HEK293 (cell line): ENCODE results near the gene SPATA25.

ENCODE experiments used
- CTCF ChIP-seq: fragments of 450-650 bp; formaldehyde crosslinking; IDR thresholded peaks from 2 replicates; pipeline ENCODE4 v1.5.1; 2016; ENCODE audit warnings: missing biosample characterization, missing genetic modification characterization
- RBAK ChIP-seq: fragments of 450-650 bp; formaldehyde crosslinking; IDR thresholded peaks from 2 replicates; pipeline ENCODE4 v1.5.1; 2016; ENCODE audit warnings: missing biosample characterization, missing genetic modification characterization
- SP2 ChIP-seq: fragments of 450-650 bp; formaldehyde crosslinking; IDR thresholded peaks from 2 replicates; pipeline ENCODE4 v1.5.1; 2016; ENCODE audit warnings: missing biosample characterization, missing genetic modification characterization
- TRIM28 ChIP-seq: IDR thresholded peaks from 2 replicates; pipeline ENCODE4 v1.6.1; 2011; ENCODE audit warnings: low read length, control low read depth, borderline replicate concordance
- ZNF184 ChIP-seq: fragments of 450-650 bp; IDR thresholded peaks from 2 replicates; pipeline ENCODE4 v1.5.1; 2018; ENCODE audit warnings: missing biosample characterization, mild to moderate bottlenecking, missing genetic modification characterization
- ZNF24 ChIP-seq: fragments of 450-650 bp; formaldehyde crosslinking; IDR thresholded peaks from 2 replicates; pipeline ENCODE4 v1.5.1; 2016; ENCODE audit warnings: missing biosample characterization, missing genetic modification characterization
- ZNF266 ChIP-seq: fragments of 450-650 bp; formaldehyde crosslinking; IDR thresholded peaks from 2 replicates; pipeline ENCODE4 v1.5.1; 2016; ENCODE audit warnings: missing biosample characterization, missing genetic modification characterization, low read depth
- ZNF274 ChIP-seq, 2 experiments: fragments of 200-500 bp in 1 of 2; fragments of 450-650 bp in 1 of 2; sonication (Bioruptor generic) in 1 of 2; formaldehyde crosslinking in 1 of 2; IDR thresholded peaks; 2 replicates each; pipeline versions ENCODE4 v1.5.1 to v1.6.1; 2014 to 2016; ENCODE audit warnings: borderline replicate concordance in 1 of 2, inconsistent platforms in 1 of 2, low read length in 1 of 2, missing biosample characterization in 1 of 2, missing genetic modification characterization in 1 of 2
- ZNF513 ChIP-seq: fragments of 450-650 bp; IDR thresholded peaks from 2 replicates; pipeline ENCODE4 v1.5.1; 2018; ENCODE audit warnings: missing biosample characterization, missing genetic modification characterization
- TF ChIP-seq, protein P1 (sequence below): fragments of 450-650 bp; formaldehyde crosslinking; IDR thresholded peaks from 2 replicates; pipeline ENCODE4 v1.5.1; 2016; ENCODE audit warnings: missing biosample characterization, missing genetic modification characterization

DNA sequence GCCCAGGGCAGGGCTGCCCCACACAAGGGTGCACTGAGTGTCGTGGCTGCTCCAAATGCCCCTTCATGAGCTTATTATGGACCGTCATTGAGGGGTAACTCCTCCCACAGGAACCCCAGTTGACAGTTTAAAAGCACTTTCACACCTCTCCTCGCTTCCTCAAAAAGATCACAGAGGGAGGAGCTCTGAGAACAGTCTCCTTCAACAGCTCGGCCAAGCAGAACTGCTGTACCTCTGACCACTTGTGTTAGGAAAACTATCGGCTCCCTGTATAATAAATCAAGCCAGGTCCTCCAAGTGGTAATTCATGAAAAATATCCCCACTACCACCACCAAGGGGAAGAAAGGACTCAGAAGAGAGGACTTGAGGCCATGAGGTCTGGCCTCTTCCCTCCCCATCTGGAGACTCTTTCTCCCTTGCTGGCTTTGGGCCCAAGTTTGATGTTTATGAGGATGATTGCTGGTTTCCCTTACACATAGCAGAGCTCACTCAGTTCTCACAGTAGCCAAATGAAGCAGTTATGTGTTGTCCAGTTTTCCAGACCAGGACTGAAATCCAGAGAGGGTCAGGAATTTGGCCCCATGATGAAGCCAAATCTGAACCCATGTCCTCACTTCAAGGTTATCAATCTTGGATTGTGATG lies 45.1 kb downstream of the SPATA25 start:
- TF ChIP-seq ZNF513 (tag by site-specific recombination) (no peak), CTCF (tag by site-specific recombination) (no peak), TRIM28 (no peak), ZNF184 (tag by site-specific recombination) (no peak), RBAK (tag by site-specific recombination) (no peak), ZNF274 (IDR thresholded peaks at IDR 0.05; ENCODE audit: low read length) (no peak), ZNF274 (tag by site-specific recombination; IDR thresholded peaks at IDR 0.05; ENCODE audit: borderline replicate concordance) (no peak), SP2 (tag by site-specific recombination) (no peak), ZNF266 (no peak), ZNF24 (tag by site-specific recombination) (no peak)
- TF ChIP-seq, protein P1, sequence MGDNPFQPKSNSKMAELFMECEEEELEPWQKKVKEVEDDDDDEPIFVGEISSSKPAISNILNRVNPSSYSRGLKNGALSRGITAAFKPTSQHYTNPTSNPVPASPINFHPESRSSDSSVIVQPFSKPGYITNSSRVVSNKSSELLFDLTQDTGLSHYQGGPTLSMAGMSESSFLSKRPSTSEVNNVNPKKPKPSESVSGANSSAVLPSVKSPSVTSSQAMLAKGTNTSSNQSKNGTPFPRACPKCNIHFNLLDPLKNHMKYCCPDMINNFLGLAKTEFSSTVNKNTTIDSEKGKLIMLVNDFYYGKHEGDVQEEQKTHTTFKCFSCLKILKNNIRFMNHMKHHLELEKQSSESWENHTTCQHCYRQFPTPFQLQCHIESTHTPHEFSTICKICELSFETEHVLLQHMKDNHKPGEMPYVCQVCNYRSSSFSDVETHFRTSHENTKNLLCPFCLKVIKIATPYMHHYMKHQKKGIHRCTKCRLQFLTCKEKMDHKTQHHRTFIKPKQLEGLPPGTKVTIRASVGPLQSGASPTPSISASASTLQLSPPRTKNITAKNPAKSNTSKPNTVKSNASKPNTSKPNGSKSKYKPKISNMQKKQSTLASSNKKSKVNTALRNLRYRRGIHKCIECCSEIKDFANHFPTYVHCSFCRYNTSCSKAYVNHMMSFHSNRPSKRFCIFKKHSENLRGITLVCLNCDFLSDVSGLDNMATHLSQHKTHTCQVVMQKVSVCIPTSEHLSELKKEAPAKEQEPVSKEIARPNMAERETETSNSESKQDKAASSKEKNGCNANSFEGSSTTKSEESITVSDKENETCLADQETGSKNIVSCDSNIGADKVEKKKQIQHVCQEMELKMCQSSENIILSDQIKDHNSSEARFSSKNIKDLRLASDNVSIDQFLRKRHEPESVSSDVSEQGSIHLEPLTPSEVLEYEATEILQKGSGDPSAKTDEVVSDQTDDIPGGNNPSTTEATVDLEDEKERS (tag by site-specific recombination): no peak
